ENCODE data around the gene TEX22.

The TEX22 gene

GRCh38 chr14:105422695-105423487 is 24.6 kb downstream of the TEX22 start:
- no peak for DNase-seq

- DNase-seq = no peak
These were observed 25.3 kb downstream of the TEX22 start for GRCh38 chr14:105423488-105424195.

GRCh38 chr14:105424861-105425260 is 26.5 kb downstream of the TEX22 start:
- no peak for DNase-seq

- no peak for DNase-seq
These were observed 27.5 kb downstream of the TEX22 start for GRCh38 chr14:105425823-105426247.

- no peak for DNase-seq
These were observed 28.2 kb downstream of the TEX22 start for GRCh38 chr14:105426416-105427130.

GRCh38 chr14:105427412-105427811 is 29.1 kb downstream of the TEX22 start:
- DNase-seq = no peak

- DNase-seq = no peak
These were observed 29.7 kb downstream of the TEX22 start for GRCh38 chr14:105427936-105428485.

GRCh38 chr14:105430042-105430441 is 31.7 kb downstream of the TEX22 start:
- DNase-seq = no peak

- DNase-seq = no peak
These were observed 32.2 kb downstream of the TEX22 start for GRCh38 chr14:105430565-105430964.

GRCh38 chr14:105431256-105431655 is 32.9 kb downstream of the TEX22 start:
- DNase-seq = no peak

GRCh38 chr14:105432657-105433056 is 34.3 kb downstream of the TEX22 start:
- no peak for DNase-seq

- no peak for DNase-seq
These were observed 34.8 kb downstream of the TEX22 start for GRCh38 chr14:105433161-105433605.

GRCh38 chr14:105436402-105436801 is 38.1 kb downstream of the TEX22 start:
- DNase-seq = no peak

GRCh38 chr14:105436891-105437722 is 38.8 kb downstream of the TEX22 start:
- DNase-seq = no peak

- DNase-seq = no peak
These were observed 39.6 kb downstream of the TEX22 start for GRCh38 chr14:105437723-105438500.

- DNase-seq = no peak
These were observed 40.8 kb downstream of the TEX22 start for GRCh38 chr14:105439179-105439578.

GRCh38 chr14:105439710-105440553 is 41.6 kb downstream of the TEX22 start:
- DNase-seq = no peak

GRCh38 chr14:105440554-105440900 is 42.2 kb downstream of the TEX22 start:
- no peak for DNase-seq

- DNase-seq = no peak
These were observed 42.7 kb downstream of the TEX22 start for GRCh38 chr14:105440992-105441391.

GRCh38 chr14:105442125-105442524 is 43.8 kb downstream of the TEX22 start:
- no peak for DNase-seq

GRCh38 chr14:105442834-105443233 is 44.5 kb downstream of the TEX22 start:
- DNase-seq = no peak
